ENCODE measurements around the gene CLCA4.
"Not testable (repeated sequence)": the region's sequence is repeated elsewhere in the genome, so short reads cannot be mapped to it uniquely, and the experiment has no call there.

CLCA4 gene

DNA sequence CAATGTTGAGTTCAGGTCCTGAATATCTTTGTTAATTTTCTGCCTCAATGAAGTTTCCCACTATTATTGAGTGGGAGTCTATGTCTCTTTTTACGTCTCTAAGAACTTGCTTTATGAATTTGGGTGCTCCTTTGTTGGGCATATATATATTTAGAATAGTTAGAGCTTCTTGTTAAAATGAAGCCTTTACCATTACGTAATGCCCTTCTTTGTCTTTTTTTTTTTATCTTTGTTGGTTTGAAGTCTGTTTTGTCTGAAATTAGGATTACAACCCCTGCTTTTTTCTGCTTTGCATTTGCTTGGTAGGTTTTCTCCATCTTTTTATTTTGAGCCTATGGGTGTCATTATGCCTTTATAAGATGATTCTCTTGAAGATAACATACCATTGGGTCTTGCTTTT lies 10.9 kb downstream of the CLCA4 start:
- no peak for FAIRE-seq
- no peak for DNase-seq (ENCODE audit: insufficient read length, low spot score)
- no peak for TF ChIP-seq POLR2A (IDR thresholded peaks at IDR 0.05; ENCODE audit: low read depth, low read length)

DNA sequence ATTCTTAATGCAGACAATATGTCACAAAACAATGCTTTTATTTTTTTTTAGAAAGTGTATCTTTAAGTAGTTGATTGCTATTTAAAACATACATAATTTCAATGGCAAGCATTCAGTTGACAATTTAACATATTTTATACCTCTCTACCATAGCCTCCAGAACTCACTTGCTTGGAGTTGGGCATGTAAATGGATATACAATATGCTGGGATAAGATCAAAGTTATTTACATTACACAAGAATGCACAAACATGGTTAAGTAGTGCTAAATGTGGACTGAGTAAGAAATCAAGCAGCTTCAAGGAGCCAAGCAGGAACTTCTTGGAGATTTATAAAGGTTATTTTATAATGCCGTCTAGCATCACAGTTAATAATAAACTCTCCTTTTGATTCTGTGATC lies 17.0 kb downstream of the CLCA4 start:
- no peak for TF ChIP-seq POLR2A (IDR thresholded peaks at IDR 0.05; ENCODE audit: low read depth, low read length)
- DNase-seq (ENCODE audit: insufficient read length, low spot score) (no peak), FAIRE-seq (no peak)

DNA sequence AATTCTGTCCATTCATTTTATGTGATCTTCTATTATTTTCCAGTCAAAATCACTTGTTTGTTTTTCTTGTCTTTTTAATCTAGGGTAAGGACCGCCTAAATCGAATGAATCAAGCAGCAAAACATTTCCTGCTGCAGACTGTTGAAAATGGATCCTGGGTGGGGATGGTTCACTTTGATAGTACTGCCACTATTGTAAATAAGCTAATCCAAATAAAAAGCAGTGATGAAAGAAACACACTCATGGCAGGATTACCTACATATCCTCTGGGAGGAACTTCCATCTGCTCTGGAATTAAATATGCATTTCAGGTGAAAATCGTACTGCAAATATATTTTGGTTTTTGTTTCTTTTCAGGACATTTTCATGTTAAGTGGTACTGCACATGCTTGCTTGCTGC lies 20.5 kb downstream of the CLCA4 start:
- TF ChIP-seq POLR2A (IDR thresholded peaks at IDR 0.05; ENCODE audit: low read depth, low read length) = no peak
- FAIRE-seq = no peak
- DNase-seq (ENCODE audit: insufficient read length, low spot score) = no peak

DNA sequence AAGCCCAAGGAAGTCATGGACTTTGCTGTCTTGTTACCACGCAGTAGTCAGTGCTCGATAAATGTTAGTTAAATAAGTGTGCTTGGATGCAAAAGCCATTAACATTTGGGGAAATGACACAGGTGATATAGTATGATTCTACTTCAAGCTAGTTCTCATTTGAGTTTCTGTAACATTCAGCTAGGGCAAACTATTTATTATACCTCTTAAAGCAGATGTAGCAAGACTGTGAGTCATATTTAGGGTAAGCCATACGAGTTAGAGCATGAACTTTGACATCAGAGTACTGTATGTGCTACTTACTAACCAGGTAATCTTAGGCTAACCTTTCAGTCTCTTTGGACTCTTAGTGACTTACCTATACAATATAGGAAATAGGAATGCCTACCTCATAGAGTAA lies 21.0 kb downstream of the CLCA4 start:
- no peak for DNase-seq (ENCODE audit: insufficient read length, low spot score)
- no peak for TF ChIP-seq POLR2A (IDR thresholded peaks at IDR 0.05; ENCODE audit: low read depth, low read length)
- no peak for FAIRE-seq

DNA sequence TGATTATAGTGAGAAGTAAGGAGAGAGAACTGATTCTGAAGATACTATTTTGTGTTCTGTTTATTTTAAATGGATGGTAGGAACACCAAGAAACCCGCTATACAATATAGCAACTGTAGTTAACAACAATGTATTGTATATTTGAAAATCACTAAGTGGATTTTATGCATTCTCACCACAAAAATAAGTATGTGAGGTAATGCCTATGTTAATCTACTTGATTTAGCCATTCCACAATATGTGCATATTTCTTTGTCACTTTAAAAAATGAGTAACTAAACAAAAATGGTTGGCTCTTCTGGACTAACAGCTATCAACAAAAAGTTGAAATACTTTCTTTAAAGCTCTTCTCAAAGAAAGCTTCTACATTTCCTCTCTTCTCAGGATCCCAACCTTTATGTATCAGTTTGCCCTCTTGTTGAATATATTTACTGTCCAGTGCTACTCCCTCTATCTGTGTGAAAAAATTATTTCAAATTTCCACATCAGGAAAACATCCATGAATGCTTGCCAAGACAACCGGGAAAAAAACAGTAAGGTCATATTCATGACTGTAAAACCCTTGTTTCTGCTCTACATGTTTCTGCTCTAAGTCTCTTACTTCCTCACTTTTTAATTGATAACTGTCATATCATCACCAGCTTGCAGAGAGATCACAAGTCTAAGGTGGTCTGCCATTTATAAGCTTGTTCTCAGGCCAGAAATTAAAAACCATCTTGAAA lies 27.0 kb downstream of the CLCA4 start:
- no peak for TF ChIP-seq POLR2A (IDR thresholded peaks at IDR 0.05; ENCODE audit: low read depth, low read length)
- DNase-seq (ENCODE audit: insufficient read length, low spot score) (no peak), FAIRE-seq (no peak)

DNA sequence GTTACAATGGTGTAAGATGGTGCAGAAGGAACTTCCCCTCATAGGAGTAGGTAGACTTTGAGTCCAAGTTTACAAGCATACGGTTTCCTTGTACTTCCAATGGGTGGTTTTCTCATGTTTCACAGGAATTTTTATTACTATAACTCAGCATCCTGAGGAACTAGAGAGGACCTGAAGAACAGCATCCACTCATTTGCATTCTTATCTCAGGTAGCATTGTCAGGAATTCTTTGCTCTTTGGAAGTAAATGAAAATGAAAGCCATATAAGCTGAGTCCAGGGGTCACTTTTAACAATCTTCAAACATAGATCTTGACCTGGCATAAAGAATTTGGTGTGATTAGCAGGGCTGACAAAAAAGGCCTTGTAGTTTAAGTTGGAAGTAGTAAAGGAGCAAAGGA lies 34.4 kb downstream of the CLCA4 start:
- no peak for DNase-seq (ENCODE audit: insufficient read length, low spot score)
- TF ChIP-seq POLR2A (IDR thresholded peaks at IDR 0.05; ENCODE audit: low read depth, low read length) = no peak
- FAIRE-seq = no peak

DNA sequence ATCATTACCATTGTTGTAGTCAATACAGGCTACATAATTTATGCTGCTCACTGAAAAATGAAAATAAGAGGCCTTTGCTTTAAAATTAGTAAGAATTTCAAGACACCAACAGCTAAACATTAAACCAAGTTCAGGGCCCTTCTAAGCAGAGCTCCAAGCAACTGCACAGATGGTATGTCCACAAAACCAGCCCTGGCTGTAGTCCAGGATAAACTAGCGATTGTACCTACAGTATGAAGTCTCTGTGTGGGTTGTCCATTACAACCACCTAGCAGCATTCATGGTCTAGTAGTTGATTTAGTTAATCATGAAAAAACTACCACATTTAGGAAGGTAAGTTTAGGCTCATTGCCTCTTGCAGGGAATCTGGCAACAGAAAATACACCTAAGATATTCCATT lies 35.3 kb downstream of the CLCA4 start:
- no peak for FAIRE-seq

DNA sequence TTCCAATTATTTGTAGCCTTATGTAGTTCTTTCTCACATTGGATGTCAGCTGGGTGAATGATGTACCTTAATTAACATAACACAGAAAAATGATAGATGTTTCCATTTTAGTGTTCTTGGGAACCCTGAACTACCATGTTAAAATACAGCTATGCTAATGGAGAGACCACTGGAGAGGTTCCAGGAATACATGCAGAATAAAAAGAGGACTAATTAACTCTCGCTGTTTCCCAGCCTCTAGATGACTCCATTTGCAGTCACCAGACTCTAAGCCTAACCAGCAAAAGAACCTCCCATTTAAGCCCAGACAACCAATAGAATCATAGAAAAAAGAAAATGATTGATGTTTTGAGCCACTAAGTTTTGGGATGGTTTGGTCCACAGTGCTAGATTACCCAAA lies 36.2 kb downstream of the CLCA4 start:
- no peak for DNase-seq (ENCODE audit: insufficient read length, low spot score)
- no peak for FAIRE-seq
- TF ChIP-seq POLR2A (IDR thresholded peaks at IDR 0.05; ENCODE audit: low read depth, low read length) = no peak

More for the DNA sequence above, 35.3 kb downstream of the CLCA4 start:
- DNase-seq (ENCODE audit: insufficient read length, low spot score) = no peak
- no peak for TF ChIP-seq POLR2A (IDR thresholded peaks at IDR 0.05; ENCODE audit: low read depth, low read length)

DNA sequence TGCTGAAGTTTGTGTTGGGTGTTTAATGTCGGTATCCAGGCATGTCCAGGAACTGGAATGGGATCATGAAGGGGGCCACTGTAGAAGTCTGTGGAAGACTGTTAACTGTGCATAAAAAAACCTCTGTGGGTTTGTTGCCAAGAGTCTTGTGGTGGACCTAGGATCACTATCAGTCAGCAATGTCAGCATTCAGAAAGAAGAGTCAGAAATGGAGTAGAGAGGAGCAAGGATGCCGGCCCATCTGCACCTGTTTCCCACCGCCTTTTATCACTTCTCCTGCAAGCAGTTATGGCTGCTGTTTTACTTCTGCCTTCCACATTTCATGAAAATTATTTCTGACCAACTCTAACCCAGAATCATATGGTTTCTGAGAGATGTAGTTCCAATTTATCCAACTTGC lies 36.7 kb downstream of the CLCA4 start:
- FAIRE-seq = no peak
- DNase-seq (ENCODE audit: insufficient read length, low spot score) = no peak

DNA sequence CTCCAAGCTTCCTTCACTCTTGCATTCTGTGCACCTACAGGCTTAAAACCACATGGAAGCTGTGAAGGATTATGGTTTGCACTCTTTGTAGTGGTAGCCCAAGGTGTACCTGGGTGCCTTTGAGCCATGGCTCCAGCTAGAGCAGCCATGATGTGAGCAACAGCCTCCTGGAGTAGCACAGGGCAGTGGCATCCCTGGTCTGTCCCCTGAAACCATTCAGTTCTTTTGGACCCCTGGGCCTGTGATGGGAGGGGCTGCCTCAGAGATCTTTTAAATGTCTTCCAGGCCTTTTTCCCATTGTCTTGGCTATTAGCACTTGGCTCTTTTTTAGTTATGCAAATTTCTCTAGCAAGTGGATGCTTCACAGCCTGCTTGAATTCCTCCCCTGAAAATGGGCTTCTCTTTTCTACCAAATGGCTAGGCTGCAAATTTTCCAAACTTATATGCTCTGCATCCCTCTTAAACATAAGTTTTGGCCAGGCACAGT lies 47.4 kb downstream of the CLCA4 start:
- no peak for TF ChIP-seq POLR2A (IDR thresholded peaks at IDR 0.05; ENCODE audit: low read depth, low read length)
- no peak for DNase-seq (ENCODE audit: insufficient read length, low spot score)
- no peak for FAIRE-seq

More for the DNA sequence above, 36.7 kb downstream of the CLCA4 start:
- no peak for TF ChIP-seq POLR2A (IDR thresholded peaks at IDR 0.05; ENCODE audit: low read depth, low read length)

DNA sequence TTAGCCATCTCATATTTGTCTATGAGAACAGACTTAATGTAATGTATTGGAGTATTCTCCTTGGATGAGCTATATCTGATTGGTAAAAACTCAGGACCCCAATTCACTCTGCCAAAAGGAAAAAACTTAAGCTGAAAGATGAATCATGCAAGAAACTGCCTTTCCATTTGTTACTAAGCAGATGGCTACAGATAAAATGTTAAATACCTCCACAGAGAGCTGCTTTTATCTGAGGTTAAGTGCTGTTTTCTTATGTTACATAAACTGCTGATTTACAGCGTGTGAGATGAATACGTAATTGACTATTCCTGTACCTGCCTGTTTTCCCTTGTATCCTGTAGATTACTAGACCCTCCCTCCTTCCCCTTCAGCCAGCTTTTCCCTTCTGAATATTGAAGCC lies 49.3 kb downstream of the CLCA4 start:
- FAIRE-seq (no peak), DNase-seq (ENCODE audit: insufficient read length, low spot score) (no peak)
- TF ChIP-seq POLR2A (IDR thresholded peaks at IDR 0.05; ENCODE audit: low read depth, low read length) = no peak

DNA sequence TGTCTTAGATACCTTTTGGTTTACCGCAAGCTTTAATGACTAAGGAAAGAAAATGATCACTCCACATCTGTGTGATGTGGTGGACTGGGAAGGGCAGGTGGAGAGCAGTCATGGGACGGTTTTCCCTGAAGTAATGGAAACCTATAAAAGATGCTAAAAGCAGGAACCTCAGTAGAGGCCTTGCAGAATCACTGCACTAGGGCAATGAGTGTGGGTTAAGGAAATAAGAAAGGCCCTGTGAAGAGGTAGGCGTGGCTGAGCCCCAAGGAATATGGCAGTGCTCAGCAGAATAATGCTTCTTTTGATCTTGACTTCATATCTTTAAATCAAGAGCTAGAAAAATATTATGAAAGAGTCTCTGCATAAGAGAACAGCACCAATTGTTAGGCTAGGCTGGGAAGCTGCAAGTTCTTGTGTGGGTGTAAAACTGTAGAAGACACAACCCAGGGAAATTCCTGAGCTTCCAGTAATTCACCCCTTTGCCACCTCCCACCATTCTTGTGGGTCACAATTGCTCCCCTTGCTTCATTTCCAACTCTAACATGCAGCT lies 49.9 kb downstream of the CLCA4 start:
- FAIRE-seq (no peak), DNase-seq (ENCODE audit: insufficient read length, low spot score) (no peak)
- no peak for TF ChIP-seq POLR2A (IDR thresholded peaks at IDR 0.05; ENCODE audit: low read depth, low read length)

DNA sequence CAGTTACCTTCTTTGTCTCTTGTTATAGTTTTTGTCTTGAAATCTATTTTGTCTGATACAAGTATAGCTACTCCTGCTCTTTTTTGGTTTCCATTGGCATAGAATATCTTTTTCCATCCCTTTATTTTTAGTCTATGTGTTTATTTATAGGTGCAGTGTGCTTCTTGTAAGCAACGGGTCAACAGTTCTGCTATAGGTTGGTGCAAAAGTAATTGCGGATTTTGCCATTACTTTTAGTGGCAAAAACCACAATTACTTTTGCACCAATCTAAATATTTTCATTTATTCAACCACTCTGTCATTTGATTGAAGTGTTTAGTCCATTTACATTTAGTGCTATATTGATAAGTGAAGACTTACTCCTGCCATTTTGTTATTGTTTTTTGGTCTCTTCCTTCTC lies 59.2 kb downstream of the CLCA4 start:
- not testable (repeated sequence) for FAIRE-seq; DNase-seq (ENCODE audit: insufficient read length, low spot score)

DNA sequence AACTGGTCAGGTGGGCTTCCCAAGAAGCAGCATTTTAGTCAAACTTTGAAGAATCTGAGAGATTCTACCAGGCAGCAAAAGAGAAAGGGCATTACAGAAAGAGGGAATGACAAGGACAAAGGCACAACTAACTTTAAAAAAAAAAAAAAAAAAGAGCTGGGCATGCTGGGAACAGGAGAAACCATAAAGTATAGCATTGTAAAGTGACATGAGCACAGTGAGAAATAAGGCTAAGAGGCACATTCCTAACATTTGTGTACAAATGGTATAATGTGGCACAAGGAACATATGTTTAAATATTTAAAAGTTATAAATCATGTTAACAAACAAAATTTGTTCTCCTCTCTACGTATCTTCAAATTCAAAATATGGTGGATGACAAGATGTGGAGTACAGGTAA lies 69.6 kb downstream of the CLCA4 start:
- FAIRE-seq = no peak
- no peak for TF ChIP-seq POLR2A (IDR thresholded peaks at IDR 0.05; ENCODE audit: low read depth, low read length)
- DNase-seq (ENCODE audit: insufficient read length, low spot score) = no peak

DNA sequence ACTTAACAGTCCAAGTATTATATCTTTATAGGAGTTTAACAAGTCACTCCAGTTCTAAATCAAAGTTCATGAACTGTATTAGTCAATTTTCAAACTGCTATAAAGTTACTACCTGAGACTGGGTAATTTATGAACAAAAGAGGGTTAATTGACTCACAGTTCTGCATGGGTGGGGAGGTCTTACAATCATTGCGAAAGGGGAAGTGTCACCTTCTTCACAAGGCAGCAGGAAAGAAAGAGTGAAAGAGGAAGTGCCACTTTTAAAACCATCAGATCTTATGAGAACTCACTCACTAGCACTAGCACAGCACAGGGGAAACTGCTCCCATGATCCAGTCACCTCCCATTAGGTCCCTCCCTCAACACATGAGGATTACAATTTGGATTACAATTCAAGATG lies 70.0 kb downstream of the CLCA4 start:
- TF ChIP-seq POLR2A (IDR thresholded peaks at IDR 0.05; ENCODE audit: low read depth, low read length) = no peak
- DNase-seq (ENCODE audit: insufficient read length, low spot score) (no peak), FAIRE-seq (no peak)

All from H54 (cell line).